Daoy (cell line): ENCODE measurements around the gene TMPRSS6. TPM values are rescaled to one million over a fixed set of nuclear protein-coding genes. Genes with fewer than 3 reads are reported as not detected.
A peak's percentile ranks its signal among the peaks of the same experiment; 100 is the strongest.

Source experiments
- DNase-seq: peaks from one replicate; pipeline ENCODE4 v3.0.0-alpha.2; 2015; ENCODE audit warnings: low read depth
- total RNA-seq: library from RNA; depleted of rRNA; stranded (reverse); fragments of >200 nt; shearing (Covaris generic); gene quantifications from 2 replicates; pipeline ENCODE4 v1.2.3, GENCODE V29; 2014; rRNA removed

The TMPRSS6 gene
- total RNA-seq: not detected in 2 replicates

- no peak for DNase-seq
Observed at GRCh38 chr22:37109242-37109917, at the start of gene TMPRSS6. Gene TMPRSS6 (minus strand): TSS chr22:37109713. CDS start chr22:37103417, 6,296 bp downstream.

DNA sequence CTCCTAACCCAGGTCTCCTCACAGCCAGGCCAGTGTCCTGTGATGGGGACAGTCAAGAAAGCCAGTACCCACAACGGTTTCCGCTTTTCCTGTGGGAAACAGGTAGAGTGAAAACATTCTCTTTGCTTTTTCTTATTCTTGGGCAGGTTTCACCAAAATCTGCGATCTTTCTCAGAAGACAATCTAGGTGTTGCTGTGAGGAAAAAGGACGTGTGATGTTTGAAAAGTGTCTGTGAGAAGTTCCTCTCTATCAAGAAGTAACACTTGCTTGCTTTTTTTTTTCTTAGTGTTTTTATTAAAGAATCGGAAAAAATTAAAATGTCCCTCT lies 49.4 kb upstream of the TMPRSS6 start:
- DNase-seq: no peak

DNA sequence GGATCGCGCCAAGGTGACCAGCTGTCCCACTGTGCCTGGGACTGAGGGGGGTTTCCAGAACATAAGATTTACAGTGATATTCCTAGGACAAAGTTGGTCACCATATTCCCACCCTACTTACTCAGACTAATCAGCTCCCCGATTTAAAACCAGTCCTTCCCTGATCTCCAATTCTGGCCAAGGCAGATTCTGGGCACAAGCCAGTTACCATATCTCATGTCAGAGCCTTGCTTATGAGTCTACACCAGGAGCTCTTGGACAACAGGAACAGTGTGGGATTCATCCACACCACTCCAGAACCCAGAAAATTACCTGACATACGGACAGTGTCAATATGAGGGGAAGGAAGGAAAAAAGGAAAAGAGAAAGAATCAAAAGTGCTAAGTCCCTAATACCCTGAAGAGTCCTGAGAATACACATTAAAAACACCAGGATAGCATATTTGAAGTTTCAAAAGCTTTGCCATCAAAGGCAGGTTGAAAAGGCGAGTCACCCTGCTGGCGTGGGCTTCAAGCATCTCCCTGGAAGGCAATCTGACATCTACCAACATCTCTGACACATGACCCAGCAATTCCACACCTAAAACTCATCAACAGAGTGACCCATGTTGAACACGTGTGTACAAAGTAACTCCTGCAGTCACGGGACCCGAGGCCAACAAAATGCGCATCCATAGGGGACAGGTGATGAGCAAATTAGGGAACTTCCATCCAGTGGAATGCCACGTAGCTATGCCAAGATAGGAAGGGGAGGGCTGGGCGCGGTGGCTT lies 48.2 kb upstream of the TMPRSS6 start:
- peak; percentile 45 for DNase-seq

- DNase-seq: no peak
Observed at GRCh38 chr22:37156686-37157435, 47.3 kb upstream of the TMPRSS6 start.

DNA sequence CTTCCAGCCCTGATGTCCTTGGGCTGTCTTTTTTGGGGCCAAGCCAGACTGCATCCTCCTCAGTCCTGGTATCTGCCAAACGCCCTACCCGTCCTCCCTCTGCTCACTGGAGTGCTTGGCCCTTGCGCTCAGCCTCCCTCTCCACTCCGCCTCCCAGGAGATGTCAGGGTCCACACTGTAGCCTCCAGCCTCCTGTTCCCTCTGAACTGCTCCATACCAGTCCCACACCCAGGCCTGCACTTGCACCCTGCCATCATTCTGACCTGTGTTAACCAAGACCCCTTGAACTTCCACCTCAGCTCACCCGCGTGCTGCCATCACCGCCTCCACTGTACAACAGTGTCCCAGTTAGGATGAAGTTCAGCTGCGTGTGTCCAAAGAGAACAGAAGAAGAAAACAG lies 46.5 kb upstream of the TMPRSS6 start:
- no peak for DNase-seq

GRCh38 chr22:37154925-37155712 lies 45.6 kb upstream of the TMPRSS6 start:
- DNase-seq: peak; percentile 34

GRCh38 chr22:37153901-37154300 lies 44.4 kb upstream of the TMPRSS6 start:
- no peak for DNase-seq

- no peak for DNase-seq
Observed at GRCh38 chr22:37151401-37151800, 41.9 kb upstream of the TMPRSS6 start.

- DNase-seq: no peak
Observed at GRCh38 chr22:37150701-37151100, 41.2 kb upstream of the TMPRSS6 start.

DNA sequence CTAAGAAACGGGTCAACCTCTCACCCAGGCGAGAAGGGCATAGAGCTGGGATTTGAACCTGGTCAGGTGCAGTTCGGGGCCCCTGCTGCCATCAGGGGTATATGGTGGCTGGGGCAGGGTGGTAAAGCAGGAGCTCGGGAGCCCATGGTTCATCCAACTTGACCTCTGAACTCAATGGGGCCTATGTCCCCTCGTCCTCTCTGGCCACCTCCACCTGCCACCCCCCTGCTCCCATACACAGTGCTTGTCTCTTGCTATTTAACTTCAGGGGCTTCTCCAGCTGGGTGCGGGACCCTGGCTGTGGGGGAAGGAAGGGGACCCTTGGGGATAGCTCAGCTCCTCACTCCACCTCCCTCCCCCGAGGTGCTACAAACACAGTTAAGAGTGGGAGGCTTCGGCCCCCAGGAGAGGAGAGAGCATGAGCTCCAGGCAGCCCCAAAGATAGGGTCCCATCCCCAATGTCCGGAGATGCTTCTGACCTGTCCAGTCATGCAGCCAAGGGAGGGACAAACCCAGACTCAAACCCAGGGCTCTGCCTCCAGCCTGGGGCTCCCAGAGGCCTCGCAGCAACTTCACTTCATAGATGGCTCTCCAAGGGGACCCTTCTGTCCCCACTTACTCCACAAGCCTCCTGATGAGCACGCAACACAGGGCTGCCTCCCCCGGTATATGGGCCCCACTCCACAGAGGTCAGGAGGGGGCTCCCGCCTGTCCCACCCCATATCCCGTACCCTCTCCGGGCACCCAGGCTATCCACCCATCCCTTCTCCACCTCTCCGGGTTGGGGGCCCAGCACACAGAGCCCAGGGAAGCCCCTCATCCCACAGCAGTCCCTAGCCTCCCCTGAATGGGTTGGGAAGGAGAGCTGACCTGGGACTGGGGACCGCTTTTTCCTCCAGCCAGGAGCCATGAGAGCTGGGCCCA lies 39.5 kb upstream of the TMPRSS6 start:
- no peak for DNase-seq

DNA sequence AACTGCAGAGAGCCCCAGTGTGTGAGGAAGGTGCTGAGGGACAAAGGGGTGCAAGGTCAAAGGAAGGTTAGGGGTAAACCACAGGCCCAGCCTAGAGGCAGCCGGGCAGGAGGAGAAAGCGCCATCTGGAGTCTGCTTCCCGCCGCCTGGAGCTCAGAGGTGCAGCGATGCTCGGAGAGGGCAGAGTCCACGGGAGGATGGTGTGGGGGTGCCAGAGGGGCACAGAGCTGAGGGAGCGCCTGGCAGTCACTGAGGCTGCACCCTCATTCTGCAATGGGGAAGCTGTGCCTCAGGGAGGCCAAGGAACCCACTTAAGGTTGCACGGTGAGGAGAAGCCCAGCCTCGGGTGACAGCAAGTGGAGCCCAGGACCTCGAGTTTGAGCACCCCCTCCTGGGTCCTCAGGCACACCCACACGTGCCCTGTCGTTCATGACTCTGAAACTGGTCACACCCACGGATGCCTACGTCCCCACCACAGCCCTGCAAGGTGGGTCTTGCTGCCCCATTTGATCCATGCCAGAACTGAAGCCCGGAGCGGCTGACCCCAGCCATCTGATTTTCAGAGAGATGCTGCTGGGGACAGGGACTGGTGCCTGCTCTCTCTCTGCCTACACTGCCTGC lies 38.6 kb upstream of the TMPRSS6 start:
- DNase-seq: no peak

- DNase-seq: no peak
Observed at GRCh38 chr22:37147186-37147990, 37.9 kb upstream of the TMPRSS6 start.

DNA sequence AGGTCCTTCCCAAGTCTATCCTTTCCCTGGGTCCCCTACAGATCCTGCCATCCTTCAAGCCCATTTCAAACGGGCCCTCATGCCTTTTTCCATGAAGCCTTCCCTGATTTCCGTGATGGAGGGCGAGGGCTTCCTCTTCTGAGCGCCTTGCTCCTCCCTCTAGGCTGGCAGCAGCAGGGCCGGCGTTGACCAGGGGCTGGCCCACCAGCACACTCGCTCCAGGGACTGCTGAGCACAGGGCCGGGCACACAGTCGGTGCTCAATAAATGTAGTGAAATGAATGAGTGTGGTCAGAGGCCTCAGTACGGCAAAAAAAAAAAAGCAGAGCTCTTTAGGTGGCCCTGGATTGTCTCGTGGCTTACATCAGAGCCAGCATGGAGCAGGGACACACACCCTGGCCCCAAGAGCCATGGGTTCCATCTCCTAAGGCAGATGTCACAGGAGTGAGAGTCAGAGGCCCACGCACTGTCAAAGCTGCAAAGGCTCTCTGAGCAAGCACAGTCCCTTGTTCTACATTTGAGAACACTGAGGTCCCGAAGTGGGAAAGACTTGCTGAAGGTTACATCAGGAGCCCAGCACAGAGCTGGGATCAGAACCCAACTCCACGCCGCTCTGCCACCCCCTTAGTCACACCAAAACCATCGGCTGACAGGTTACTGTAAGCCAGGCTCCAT lies 37.1 kb upstream of the TMPRSS6 start:
- DNase-seq: no peak

- no peak for DNase-seq
Observed at GRCh38 chr22:37146051-37146385, 36.5 kb upstream of the TMPRSS6 start.

DNA sequence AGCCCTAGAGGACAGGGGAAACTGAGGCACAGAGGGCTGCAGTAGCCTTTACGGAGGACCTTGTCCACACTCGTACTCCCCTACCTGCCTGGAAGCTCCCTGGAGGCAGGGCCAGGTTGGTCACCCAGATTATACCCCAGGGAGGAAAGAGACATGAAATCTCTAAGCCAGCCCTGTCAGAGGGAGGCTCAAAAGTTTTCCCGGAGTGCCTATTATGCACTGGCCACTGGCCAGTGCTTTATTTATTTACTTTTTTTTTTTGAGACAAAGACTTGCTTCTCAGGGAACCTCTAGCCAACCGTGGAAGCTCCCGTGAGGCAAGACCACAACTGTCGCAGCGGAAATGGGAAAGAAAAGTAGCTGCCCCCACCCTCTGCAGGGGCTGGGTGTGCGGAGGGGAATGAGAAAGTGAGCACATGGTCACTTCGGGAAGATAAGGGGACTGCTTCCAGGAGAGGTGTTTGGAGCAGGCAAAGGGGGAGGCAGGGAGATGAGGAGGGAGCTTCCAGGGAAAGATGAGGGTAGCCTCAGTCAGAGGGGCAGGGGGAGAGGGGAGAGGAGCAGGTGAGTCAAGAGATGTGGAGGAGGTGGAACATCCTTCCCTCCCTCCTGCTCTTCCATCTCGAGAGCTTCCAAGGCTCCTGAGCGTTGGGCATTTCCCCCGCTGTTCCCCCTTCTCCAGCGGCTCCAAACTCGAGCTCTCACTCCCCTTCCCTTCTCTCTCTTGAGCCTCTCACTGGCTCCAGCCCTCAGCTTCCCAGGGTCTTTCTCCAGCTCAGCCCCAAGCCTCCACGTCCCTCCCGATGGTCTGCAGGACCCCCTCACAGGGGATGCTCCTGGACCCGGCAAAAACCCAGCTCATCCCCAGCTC lies 35.9 kb upstream of the TMPRSS6 start:
- peak; percentile 31 for DNase-seq

- no peak for DNase-seq
Observed at GRCh38 chr22:37144180-37144554, 34.7 kb upstream of the TMPRSS6 start.

DNA sequence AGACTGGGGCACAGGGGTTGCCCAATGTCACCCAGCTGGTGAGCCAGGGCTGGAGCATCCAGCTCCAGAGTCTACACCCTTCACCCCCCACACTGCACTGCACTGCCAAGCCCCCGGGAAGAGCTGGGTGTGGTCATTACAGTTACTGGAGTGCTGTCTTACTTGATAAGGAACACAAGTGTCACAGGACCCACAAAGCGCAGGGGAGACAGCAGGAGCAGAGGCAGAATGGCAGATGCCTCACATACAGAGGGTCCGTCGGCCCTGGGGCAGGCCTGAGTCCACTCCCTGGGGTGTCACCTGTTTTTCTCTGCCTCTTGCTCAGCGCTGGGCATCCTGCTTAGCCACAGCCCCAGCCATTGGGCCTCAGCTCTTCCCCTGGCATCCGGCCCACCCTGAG lies 32.5 kb upstream of the TMPRSS6 start:
- no peak for DNase-seq

GRCh38 chr22:37141476-37141875 lies 32.0 kb upstream of the TMPRSS6 start:
- no peak for DNase-seq
